Heart left ventricle (tissue), 16 donors: Measurements from ENCODE around the gene KRT17. TPM values are rescaled to one million over a fixed set of nuclear protein-coding genes. Genes with fewer than 3 reads are reported as not detected.
"Not testable (repeated sequence)": the region's sequence is repeated elsewhere in the genome, so short reads cannot be mapped to it uniquely, and the experiment has no call there.

ENCODE experiments used
- ATAC-seq, 4 donors: fragments of 200-7000 bp; cut with Tn5 transposase; one replicate each; pipeline ENCODE4 v1.9.1; 2020 to 2022; ENCODE audit warnings: moderate library complexity in 4 of 4, mild to moderate bottlenecking in 3 of 4, moderate number of reproducible peaks in 1 of 4
- DNase-seq, 5 donors: peaks; one replicate each; pipeline ENCODE4 v3.0.0-alpha.2; 2020
- H3K27ac ChIP-seq, 12 donors: fragments of 200-600 bp; sonication (generic) in 4 of 12; one replicate each; pipeline versions ENCODE4 v1.5.0 to v1.8.0; 2016 to 2022; ENCODE audit warnings: mild to moderate bottlenecking in 2 of 12
- H3K27me3 ChIP-seq, 9 donors: fragments of 200-600 bp; sonication (generic) in 2 of 9; one replicate each; pipeline versions ENCODE4 v1.5.1 to v1.8.0; 2016 to 2022; ENCODE audit warnings: mild to moderate bottlenecking in 3 of 9
- H3K36me3 ChIP-seq, 9 donors: fragments of 200-600 bp; sonication (generic) in 2 of 9; one replicate each; pipeline versions ENCODE4 v1.5.0 to v1.8.0; 2018 to 2022; ENCODE audit warnings: mild to moderate bottlenecking in 2 of 9
- H3K4me1 ChIP-seq, 12 donors: fragments of 200-600 bp; sonication (generic) in 4 of 12; one replicate each; pipeline versions ENCODE4 v1.5.0 to v1.8.0; 2016 to 2022; ENCODE audit warnings: mild to moderate bottlenecking in 3 of 12
- H3K4me3 ChIP-seq, 12 donors: fragments of 200-600 bp; sonication (generic) in 4 of 12; one replicate each; pipeline versions ENCODE4 v1.5.0 to v1.8.0; 2017 to 2022; ENCODE audit warnings: mild to moderate bottlenecking in 9 of 12, moderate library complexity in 4 of 12
- H3K9me3 ChIP-seq, 12 donors: fragments of 200-600 bp; sonication (generic) in 4 of 12; one replicate each; pipeline versions ENCODE4 v1.5.0 to v1.8.0; 2016 to 2022; ENCODE audit warnings: mild to moderate bottlenecking in 1 of 12
- POLR2A ChIP-seq, 2 donors: fragments of 450-650 bp; IDR thresholded peaks; one replicate each; pipeline ENCODE4 v1.6.1; 2017; ENCODE audit warnings: antibody characterized with exemption in 2 of 2, mild to moderate bottlenecking in 2 of 2, moderate library complexity in 2 of 2
- WGBS, 4 donors: extraction: QIAGEN DNeasy Blood & Tissue Kit in 2 of 4; methylation state at CpG; one replicate each; pipeline versions ENCODE4 v1.1.5 to v1.1.7; 2013 to 2018; 5-methylcytosine and 5-hydroxymethylcytosine counted together
- intact Hi-C, 10 donors: fragments of 100-400 bp; cut with DNase I; formaldehyde crosslinking; loops; one replicate each; pipeline versions ENCODE4 v1.11.1 to v1.14.2; 2022
- polyA plus RNA-seq, 2 donors: library from polyadenylated mRNA; stranded (reverse); fragments of 200-250 nt; gene quantifications; one replicate each; pipeline ENCODE4 v1.2.3, GENCODE V29; 2013
- total RNA-seq, 9 donors: library from RNA; depleted of rRNA in 2 of 9; stranded (reverse); fragments of >200 nt in 2 of 9; fragmentation: NEBNext Ultra II Directional in 3 of 9; extraction: Animal tissue kit (Norgen Biotek cat#: 25700) in 3 of 9; gene quantifications; one replicate each; pipeline versions ENCODE4 v1.1.0 to v1.2.4, GENCODE V29; 2016 to 2023
- TF ChIP-seq, protein P1 (sequence below), 12 donors: fragments of 200-600 bp; sonication (generic) in 4 of 12; IDR thresholded peaks; one replicate each; pipeline versions ENCODE4 v1.5.0 to v1.8.0; 2018 to 2022; ENCODE audit warnings: antibody characterized with exemption in 12 of 12, mild to moderate bottlenecking in 5 of 12
- donor health status: ischemic (EF 13 %, LVEDD 7.1; RV severe dilation, severe dysfunction).
- donor health status: healthy with polysubstance abuse.
- donor health status: DM: no; HTN: yes; CAD: no.
- donor health status: DM: no; HTN: no; CAD: no.
- donor health status: ischemic (EF 25% LVEDD 6.9; RV normal size, moderate dysfunction).
- donor health status: ischemic (EF 25% LVEDD 5.7; RV mildly dilated, moderate dysfunction).
- donor health status: healthy.
- donor health status: DM: yes; HTN: yes; CAD: no.
- donor health status: ischemic (EF 35%, LVEDD 5.7; RV mildly dilated, moderate dysfunction).
- donor health status: nonischemic (EF 11% LVEDD 7.7; RV severe dilation, severe dysfunction).
- donor health status: DM: yes; HTN: yes; CAD: no.
- donor health status: PGD.
- donor health status: ischemic (EF 29% LVEDD 5.4; RV normal size, mild dysfunction).
- donor health status: nonischemic (EF 23%, LVEDD 6.1; RV moderate dilation, normal function).

KRT17 gene
- total and polyA plus RNA-seq, 11 donors, result 0.60 TPM; not detected in 10

DNA sequence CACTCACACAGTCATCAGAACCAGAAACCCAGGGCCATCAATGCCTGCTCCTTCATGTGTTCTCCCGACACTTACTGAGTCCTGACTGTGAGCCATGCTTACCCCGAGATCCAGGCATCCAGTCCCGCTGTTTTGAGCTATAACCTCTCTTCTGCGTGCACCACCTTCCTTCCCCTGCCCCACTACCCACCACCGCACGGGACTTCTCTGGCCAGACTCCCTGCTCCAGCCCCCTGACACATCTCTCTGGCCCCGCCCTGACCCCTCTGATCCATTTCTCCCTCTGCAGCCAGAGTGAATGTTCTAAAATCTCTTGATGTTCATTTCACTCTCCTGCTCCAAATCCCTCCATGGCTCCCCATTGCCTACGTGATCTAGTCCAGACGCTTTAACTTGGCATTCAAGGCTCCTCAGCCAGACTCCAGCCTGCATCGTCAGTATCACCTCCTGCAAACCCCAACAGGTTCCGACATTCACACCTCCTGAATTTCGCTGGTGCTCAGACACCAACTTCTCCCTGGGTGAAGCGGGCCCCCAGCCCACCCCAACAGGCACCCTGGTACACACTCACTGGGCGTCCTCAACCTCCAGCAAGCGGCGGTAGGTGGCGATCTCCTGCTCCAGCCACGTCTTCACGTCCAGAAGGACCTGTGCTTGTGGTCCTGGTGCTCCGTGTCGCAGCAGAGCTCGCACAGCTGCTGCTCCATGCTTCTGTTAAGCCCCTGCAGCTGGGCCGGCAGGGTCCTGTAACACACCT is 3.1 kb upstream of the KRT17 start:
- Histone ChIP-seq H3K9me3 (no peaks in the 10 kb centered on the region), H3K4me3 (no peak overlapping the region), H3K36me3 (no peaks in the 10 kb centered on the region), H3K27me3 (no peaks in the 10 kb centered on the region), H3K27ac (no peak overlapping the region), H3K4me1 (peaks cover 0 to 5% (median 0%) of the 10 kb centered on the region in 12 donors)
- TF ChIP-seq, protein P1, sequence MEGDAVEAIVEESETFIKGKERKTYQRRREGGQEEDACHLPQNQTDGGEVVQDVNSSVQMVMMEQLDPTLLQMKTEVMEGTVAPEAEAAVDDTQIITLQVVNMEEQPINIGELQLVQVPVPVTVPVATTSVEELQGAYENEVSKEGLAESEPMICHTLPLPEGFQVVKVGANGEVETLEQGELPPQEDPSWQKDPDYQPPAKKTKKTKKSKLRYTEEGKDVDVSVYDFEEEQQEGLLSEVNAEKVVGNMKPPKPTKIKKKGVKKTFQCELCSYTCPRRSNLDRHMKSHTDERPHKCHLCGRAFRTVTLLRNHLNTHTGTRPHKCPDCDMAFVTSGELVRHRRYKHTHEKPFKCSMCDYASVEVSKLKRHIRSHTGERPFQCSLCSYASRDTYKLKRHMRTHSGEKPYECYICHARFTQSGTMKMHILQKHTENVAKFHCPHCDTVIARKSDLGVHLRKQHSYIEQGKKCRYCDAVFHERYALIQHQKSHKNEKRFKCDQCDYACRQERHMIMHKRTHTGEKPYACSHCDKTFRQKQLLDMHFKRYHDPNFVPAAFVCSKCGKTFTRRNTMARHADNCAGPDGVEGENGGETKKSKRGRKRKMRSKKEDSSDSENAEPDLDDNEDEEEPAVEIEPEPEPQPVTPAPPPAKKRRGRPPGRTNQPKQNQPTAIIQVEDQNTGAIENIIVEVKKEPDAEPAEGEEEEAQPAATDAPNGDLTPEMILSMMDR (IDR thresholded peaks at IDR 0.05), result no peak
- TF ChIP-seq POLR2A (IDR thresholded peaks at IDR 0.05), result no peak
- 87 to 90% (median 87%) methylated on average over 21 to 23 of the region's 23 CpGs for WGBS, 4 donors
- intact Hi-C loops, result no loop called here
- peak in 1 of 5 donors; percentile 38 for DNase-seq
- no peak for ATAC-seq

- ATAC-seq, H3K4me3 ChIP-seq, H3K9me3 ChIP-seq, intact Hi-C loops, H3K4me1 ChIP-seq, DNase-seq, H3K36me3 ChIP-seq, H3K27ac ChIP-seq, H3K27me3 ChIP-seq: not testable (repeated sequence)
- 89 to 98% (median 92%) methylated on average over 5 of the region's 5 CpGs for WGBS, 4 donors
These were observed 2.5 kb upstream of the KRT17 start for GRCh38 chr17:41626914-41627295.

DNA sequence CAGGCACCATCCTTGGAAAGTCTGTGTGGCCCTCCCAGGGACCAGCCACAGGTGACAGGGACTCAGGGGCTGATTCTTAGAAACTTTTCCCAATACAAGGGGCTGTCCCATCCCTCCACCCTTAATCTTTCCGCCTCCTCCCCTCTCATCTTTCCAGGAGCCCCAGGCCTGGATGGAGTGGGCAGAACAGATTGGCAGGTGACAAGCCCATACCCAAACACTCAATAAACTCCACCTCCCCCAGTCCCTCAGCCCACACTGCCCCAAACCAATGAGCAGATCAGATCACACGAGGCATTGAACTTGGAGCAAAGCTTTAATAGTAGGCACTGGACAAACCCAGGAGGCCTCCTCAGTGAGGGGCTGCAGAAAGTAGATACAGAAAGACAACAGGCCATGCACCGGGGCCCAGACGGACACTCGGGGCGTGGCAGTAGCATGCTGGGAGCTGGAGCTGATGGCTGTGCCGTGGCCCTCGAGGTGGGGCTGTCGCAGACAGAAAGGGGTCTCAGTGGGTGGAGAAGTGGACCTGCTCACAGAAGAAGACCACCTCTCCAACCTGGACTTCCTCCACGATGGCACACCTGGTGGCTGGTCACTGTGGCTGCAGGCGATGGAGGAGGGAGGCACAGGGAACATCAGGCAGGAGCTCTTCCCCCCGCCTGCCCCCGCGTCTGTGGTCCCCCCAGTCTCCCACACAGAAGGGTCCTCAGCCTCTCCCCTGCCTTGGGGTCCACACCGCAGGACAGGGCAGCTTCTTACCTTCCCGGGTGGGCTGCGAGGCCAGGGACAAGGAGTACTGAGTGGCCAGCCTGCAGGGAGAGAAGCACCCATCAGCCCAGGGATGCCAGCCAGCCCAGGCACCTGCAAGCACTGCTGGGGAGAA is 1.9 kb upstream of the KRT17 start:
- peak in 1 of 5 donors; percentile 18 for DNase-seq
- H3K9me3 ChIP-seq, H3K27me3 ChIP-seq, ATAC-seq, H3K36me3 ChIP-seq, H3K4me1 ChIP-seq, H3K4me3 ChIP-seq, intact Hi-C loops, H3K27ac ChIP-seq: not testable (repeated sequence)
- WGBS, 4 donors, result 92 to 94% (median 93%) methylated on average over 14 to 17 of the region's 17 CpGs

GRCh38 chr17:41625602-41626001 is 1.2 kb upstream of the KRT17 start:
- intact Hi-C loops, result no loop called here
- 48 to 83% (median 63%) methylated on average over 2 to 16 of the region's 16 CpGs for WGBS, 4 donors
- peak; percentile 45 to 54 (median 45) for DNase-seq
- TF ChIP-seq, protein P1 (IDR thresholded peaks at IDR 0.05), result no peak
- no peak for TF ChIP-seq POLR2A (IDR thresholded peaks at IDR 0.05)
- H3K4me1 ChIP-seq, result peaks cover 0 to 5% (median 0%) of the 10 kb centered on the region in 12 donors
- peak in 1 of 4 donors; percentile 77 for ATAC-seq
- H3K27ac ChIP-seq, result no peak overlapping the region
- no peaks in the 10 kb centered on the region for H3K27me3 ChIP-seq
- no peaks in the 10 kb centered on the region for H3K9me3 ChIP-seq
- no peak overlapping the region for H3K4me3 ChIP-seq
- no peaks in the 10 kb centered on the region for H3K36me3 ChIP-seq

- intact Hi-C loops, H3K27me3 ChIP-seq, H3K4me1 ChIP-seq, DNase-seq, H3K27ac ChIP-seq, H3K4me3 ChIP-seq, H3K36me3 ChIP-seq, ATAC-seq, H3K9me3 ChIP-seq: not testable (repeated sequence)
- WGBS, 4 donors, result 66 to 77% (median 74%) methylated on average over 8 to 10 of the region's 10 CpGs
These were observed 1.1 kb downstream of the KRT17 start for GRCh38 chr17:41623184-41623861.

DNA sequence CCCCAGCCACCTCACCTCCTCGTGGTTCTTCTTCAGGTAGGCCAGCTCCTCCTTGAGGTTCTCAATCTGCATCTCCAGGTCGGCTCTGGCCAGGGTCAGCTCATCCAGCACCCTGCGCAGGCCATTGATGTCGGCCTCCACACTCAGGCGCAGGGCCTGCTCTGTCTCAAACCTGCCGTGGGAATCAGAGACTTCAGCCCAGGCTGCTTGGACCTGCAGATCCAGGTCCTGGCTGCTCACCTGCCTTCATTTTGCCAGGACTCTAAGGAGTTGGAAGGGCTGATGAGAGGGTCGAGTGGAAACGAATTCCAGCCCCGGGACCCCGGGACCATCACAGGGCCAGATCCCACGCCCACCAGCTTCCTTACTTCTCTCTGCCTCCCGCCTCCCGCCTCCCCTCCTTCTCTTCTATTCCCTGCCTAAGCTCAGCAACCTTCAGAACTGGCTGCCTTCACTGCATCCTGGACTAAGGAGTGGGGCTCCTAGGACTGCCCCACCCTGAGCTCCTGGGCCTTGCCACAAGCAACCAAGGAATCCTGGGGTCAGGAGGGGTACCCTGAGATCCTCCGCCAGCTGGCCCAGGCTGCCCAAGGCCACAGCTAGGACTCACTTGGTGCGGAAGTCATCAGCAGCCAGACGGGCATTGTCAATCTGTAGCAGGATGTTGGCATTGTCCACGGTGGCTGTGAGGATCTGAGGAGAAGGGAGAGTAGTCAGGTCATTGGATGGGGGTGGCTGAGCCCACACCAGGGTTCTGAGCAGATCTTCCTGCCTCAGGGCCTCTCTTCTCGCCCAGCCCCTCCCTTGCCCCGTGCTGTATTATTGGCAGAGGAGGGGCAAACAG is 1.8 kb downstream of the KRT17 start:
- H3K36me3 ChIP-seq, H3K9me3 ChIP-seq, H3K4me1 ChIP-seq, H3K27me3 ChIP-seq, ATAC-seq, DNase-seq, H3K27ac ChIP-seq, intact Hi-C loops, H3K4me3 ChIP-seq: not testable (repeated sequence)
- 74 to 82% (median 78%) methylated on average over 10 to 19 of the region's 19 CpGs for WGBS, 4 donors
